A549 (cell line): ENCODE results near the gene OR2AK2. TPM values are rescaled to one million over a fixed set of nuclear protein-coding genes. Genes with fewer than 3 reads are reported as not detected.

ENCODE experiments used
- ATAC-seq, 2 experiments: fragments of 200-7000 bp in 1 of 2; fragments of >200 bp in 1 of 2; cut with Nextera tagmentation in 1 of 2; cut with Tn5 transposase in 1 of 2; 3 replicates each; pipeline versions ENCODE4 v1.8.0 to v1.9.1; 2018 to 2020; ENCODE audit warnings: mild to moderate bottlenecking in 1 of 2, moderate library complexity in 1 of 2
- CTCF ChIA-PET: fragments of 300-600 bp; sonication (Branson Sonifier 250); formaldehyde crosslinking; extraction: SDS; loops from one replicate; lab custom pipeline; 2021; ENCODE audit warnings: antibody characterized with exemption, inconsistent platforms; lab: Yijun Ruan, JAX
- POLR2A ChIA-PET: fragments of 350-600 bp; formaldehyde crosslinking; extraction: SDS; loops from one replicate; lab custom pipeline; 2021; ENCODE audit warnings: antibody characterized with exemption, inconsistent platforms; lab: Yijun Ruan, JAX
- DNase-seq, 2 experiments: peaks; one replicate each; pipeline versions ENCODE4 v3.0.0 to v3.0.0-alpha.2; 2011 to 2016; ENCODE audit warnings: low read depth in 1 of 2, low spot score in 1 of 2
- FAIRE-seq: peaks from 2 replicates; lab custom pipeline; 2011; peaks lifted over from hg19 to GRCh38; lab: Jason Lieb, UNC
- H3K27ac ChIP-seq, 2 experiments: fragments of >200 bp; sonication (Bioruptor Twin); formaldehyde crosslinking; 3 replicates each; pipeline ENCODE4 v1.5.1; 2016 to 2017
- H3K4me1 ChIP-seq: fragments of >200 bp; sonication (Bioruptor Twin); formaldehyde crosslinking; 3 replicates; pipeline ENCODE4 v1.6.1; 2016
- H3K4me2 ChIP-seq: fragments of >200 bp; sonication (Bioruptor Twin); formaldehyde crosslinking; 3 replicates; pipeline ENCODE4 v1.6.1; 2016
- H3K4me3 ChIP-seq: fragments of >200 bp; sonication (Bioruptor Twin); formaldehyde crosslinking; 3 replicates; pipeline ENCODE4 v1.5.1; 2016
- H3K9me3 ChIP-seq: fragments of >200 bp; sonication (Bioruptor Twin); formaldehyde crosslinking; 3 replicates; pipeline ENCODE4 v1.6.1; 2016
- CBX8 ChIP-seq: fragments of 200-600 bp; sonication (generic); IDR thresholded peaks from 2 replicates; pipeline ENCODE4 v1.6.1; 2016
- CHD2 ChIP-seq: fragments of 150-350 bp; IDR thresholded peaks from 2 replicates; pipeline ENCODE4 v1.6.1; 2014; ENCODE audit warnings: low read length; ENCODE audit not compliant: partially characterized antibody
- EHMT2 ChIP-seq: fragments of 200-600 bp; sonication (generic); IDR thresholded peaks from 2 replicates; pipeline ENCODE4 v1.6.1; 2016; ENCODE audit warnings: antibody characterized with exemption, low read depth, mild to moderate bottlenecking, moderate library complexity
- EP300 ChIP-seq, 2 experiments: fragments of >200 bp; sonication (Bioruptor Twin); formaldehyde crosslinking; IDR thresholded peaks; 2 replicates in 1 of 2; 3 replicates in 1 of 2; pipeline ENCODE4 v1.6.1; 2016 to 2017
- ESRRA ChIP-seq: fragments of 150-350 bp; IDR thresholded peaks from 2 replicates; pipeline ENCODE4 v1.6.1; 2014; ENCODE audit warnings: mild to moderate bottlenecking, low read length, borderline replicate concordance
- FOSL2 ChIP-seq, 2 experiments: fragments of 450-650 bp in 1 of 2; fragments of >200 bp in 1 of 2; sonication (Bioruptor Twin) in 1 of 2; formaldehyde crosslinking; IDR thresholded peaks; 2 replicates each; pipeline versions ENCODE4 v1.5.0 to v1.6.1; 2016 to 2020; ENCODE audit warnings: mild to moderate bottlenecking in 1 of 2, moderate library complexity in 1 of 2
- FOXS1 ChIP-seq: fragments of 250-450 bp; sonication (Bioruptor Pico); IDR thresholded peaks from 2 replicates; pipeline ENCODE4 v1.5.0; 2020; ENCODE audit warnings: mild to moderate bottlenecking, moderate library complexity
- HOXA7 ChIP-seq: fragments of 250-450 bp; sonication (Bioruptor Pico); IDR thresholded peaks from 2 replicates; pipeline ENCODE4 v1.5.0; 2020; ENCODE audit warnings: mild to moderate bottlenecking, moderate library complexity
- HOXB13 ChIP-seq: fragments of 250-450 bp; sonication (Bioruptor Pico); IDR thresholded peaks from 2 replicates; pipeline ENCODE4 v1.5.0; 2020; ENCODE audit warnings: low read depth, mild to moderate bottlenecking, moderate library complexity
- MAFK ChIP-seq: fragments of 450-650 bp; IDR thresholded peaks from 2 replicates; pipeline ENCODE4 v1.6.1; 2014; ENCODE audit not compliant: partially characterized antibody
- POLR2AphosphoS2 ChIP-seq: conservative IDR thresholded peaks from 2 replicates; pipeline ENCODE4 v1.6.1; 2012; ENCODE audit warnings: low read length, improper control_type of control experiment, inconsistent platforms
- SREBF2 ChIP-seq: fragments of 450-650 bp; IDR thresholded peaks from 2 replicates; pipeline ENCODE4 v1.6.1; 2014; ENCODE audit warnings: mild to moderate bottlenecking, moderate library complexity
- ZNF302 ChIP-seq: fragments of 250-450 bp; sonication (Bioruptor Pico); IDR thresholded peaks from 2 replicates; pipeline ENCODE4 v1.9.0; 2021; ENCODE audit warnings: inconsistent platforms, mild to moderate bottlenecking, moderate library complexity
- ZSCAN20 ChIP-seq: fragments of 250-450 bp; sonication (Bioruptor Pico); IDR thresholded peaks from 2 replicates; pipeline ENCODE4 v1.8.0; 2022; ENCODE audit warnings: mild to moderate bottlenecking, moderate library complexity
- WGBS: methylation state at CpG from one replicate; pipeline ENCODE4 v1.1.6; 2017; ENCODE audit errors: missing lambda C conversion rate; 5-methylcytosine and 5-hydroxymethylcytosine counted together
- polyA plus RNA-seq, 4 experiments: library from polyadenylated mRNA; depleted of rRNA in 3 of 4; stranded (reverse); fragments of >200 nt; fragmentation: RNase III in 1 of 4; extraction: RNeasy Plus Mini Kit Qiagen cat#74134 plus additional on column Dnase treatment in 1 of 4; gene quantifications; 2 replicates in 3 of 4; 3 replicates in 1 of 4; pipeline ENCODE4 v1.2.3, GENCODE V29; 2011 to 2017
- TF ChIP-seq, protein P1 (sequence below): fragments of 150-350 bp; IDR thresholded peaks from 2 replicates; pipeline ENCODE4 v1.6.1; 2014; ENCODE audit warnings: low read depth, mild to moderate bottlenecking, low read length
- TF ChIP-seq, protein P2 (sequence below): fragments of >200 bp; sonication (Bioruptor Twin); formaldehyde crosslinking; IDR thresholded peaks from 3 replicates; pipeline ENCODE4 v1.5.1; 2016
- TF ChIP-seq, protein P3 (sequence below): IDR thresholded peaks from 2 replicates; pipeline ENCODE4 v1.6.1; 2012
- TF ChIP-seq, protein P4 (sequence below): fragments of >200 bp; sonication (Bioruptor Twin); formaldehyde crosslinking; IDR thresholded peaks from 3 replicates; pipeline ENCODE4 v1.6.1; 2016
- TF ChIP-seq, protein P5 (sequence below): IDR thresholded peaks from 2 replicates; pipeline ENCODE4 v1.6.1; 2012

OR2AK2 gene
- polyA plus RNA-seq, 2 of the 4 experiments (the other 2 are of a cell fraction): not detected

DNA sequence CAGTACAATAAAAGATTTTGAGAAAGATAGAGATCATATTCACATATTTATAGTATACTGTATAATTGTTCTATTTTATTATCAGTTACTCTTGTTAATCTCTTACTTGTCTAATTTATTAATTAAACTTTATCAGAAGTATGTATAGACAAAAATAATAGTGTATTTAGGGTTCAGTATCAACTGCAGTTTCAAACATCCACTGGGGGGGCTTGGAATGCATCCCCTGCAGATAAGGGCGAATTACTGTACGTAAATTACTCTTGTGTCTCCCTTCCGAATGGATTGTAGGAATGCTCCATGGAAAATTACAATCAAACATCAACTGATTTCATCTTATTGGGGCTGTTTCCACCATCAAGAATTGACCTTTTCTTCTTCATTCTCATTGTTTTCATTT lies 16.5 kb upstream of the OR2AK2 start, which contains the start of gene OR2L8 (continued):
- TF ChIP-seq, protein P1, sequence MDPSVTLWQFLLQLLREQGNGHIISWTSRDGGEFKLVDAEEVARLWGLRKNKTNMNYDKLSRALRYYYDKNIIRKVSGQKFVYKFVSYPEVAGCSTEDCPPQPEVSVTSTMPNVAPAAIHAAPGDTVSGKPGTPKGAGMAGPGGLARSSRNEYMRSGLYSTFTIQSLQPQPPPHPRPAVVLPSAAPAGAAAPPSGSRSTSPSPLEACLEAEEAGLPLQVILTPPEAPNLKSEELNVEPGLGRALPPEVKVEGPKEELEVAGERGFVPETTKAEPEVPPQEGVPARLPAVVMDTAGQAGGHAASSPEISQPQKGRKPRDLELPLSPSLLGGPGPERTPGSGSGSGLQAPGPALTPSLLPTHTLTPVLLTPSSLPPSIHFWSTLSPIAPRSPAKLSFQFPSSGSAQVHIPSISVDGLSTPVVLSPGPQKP: no peak
- no peak for TF ChIP-seq EHMT2

DNA sequence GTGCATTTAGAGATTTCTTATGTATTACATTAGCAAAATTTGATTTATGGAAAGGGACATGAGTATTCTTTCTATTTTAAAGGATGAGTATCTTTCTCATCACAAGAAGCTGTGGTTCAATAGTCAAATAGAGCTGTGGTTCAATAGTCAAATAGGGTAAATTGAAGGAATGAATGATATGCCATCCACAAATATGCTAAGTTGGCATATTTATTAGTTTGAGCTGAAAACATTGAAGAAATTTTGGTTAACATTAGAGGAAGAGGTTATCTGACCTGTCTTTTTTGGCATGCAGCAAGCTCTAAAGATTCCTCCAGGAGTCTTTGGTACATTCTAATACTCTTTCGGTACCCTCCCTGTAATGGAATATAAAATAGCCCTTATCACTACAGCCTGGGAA lies 11.6 kb upstream of the OR2AK2 start:
- CTCF ChIA-PET: no interaction called here
- no peak overlapping the region for H3K4me3 ChIP-seq
- no peaks in the 10 kb centered on the region; the same call in 2 of the 3 replicates for H3K9me3 ChIP-seq
- TF ChIP-seq, protein P2, sequence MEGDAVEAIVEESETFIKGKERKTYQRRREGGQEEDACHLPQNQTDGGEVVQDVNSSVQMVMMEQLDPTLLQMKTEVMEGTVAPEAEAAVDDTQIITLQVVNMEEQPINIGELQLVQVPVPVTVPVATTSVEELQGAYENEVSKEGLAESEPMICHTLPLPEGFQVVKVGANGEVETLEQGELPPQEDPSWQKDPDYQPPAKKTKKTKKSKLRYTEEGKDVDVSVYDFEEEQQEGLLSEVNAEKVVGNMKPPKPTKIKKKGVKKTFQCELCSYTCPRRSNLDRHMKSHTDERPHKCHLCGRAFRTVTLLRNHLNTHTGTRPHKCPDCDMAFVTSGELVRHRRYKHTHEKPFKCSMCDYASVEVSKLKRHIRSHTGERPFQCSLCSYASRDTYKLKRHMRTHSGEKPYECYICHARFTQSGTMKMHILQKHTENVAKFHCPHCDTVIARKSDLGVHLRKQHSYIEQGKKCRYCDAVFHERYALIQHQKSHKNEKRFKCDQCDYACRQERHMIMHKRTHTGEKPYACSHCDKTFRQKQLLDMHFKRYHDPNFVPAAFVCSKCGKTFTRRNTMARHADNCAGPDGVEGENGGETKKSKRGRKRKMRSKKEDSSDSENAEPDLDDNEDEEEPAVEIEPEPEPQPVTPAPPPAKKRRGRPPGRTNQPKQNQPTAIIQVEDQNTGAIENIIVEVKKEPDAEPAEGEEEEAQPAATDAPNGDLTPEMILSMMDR: no peak
- no peak for TF ChIP-seq HOXA7 (CRISPR knock-in tag)
- TF ChIP-seq, protein P3, sequence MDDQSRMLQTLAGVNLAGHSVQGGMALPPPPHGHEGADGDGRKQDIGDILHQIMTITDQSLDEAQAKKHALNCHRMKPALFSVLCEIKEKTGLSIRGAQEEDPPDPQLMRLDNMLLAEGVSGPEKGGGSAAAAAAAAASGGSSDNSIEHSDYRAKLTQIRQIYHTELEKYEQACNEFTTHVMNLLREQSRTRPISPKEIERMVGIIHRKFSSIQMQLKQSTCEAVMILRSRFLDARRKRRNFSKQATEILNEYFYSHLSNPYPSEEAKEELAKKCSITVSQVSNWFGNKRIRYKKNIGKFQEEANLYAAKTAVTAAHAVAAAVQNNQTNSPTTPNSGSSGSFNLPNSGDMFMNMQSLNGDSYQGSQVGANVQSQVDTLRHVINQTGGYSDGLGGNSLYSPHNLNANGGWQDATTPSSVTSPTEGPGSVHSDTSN: no peak
- TF ChIP-seq MAFK: peak; percentile 88
- no peak for TF ChIP-seq HOXB13 (CRISPR knock-in tag)
- no peak overlapping the region for H3K27ac ChIP-seq
- WGBS: 18% methylated on average over 1 of the region's 1 CpG
- no peak overlapping the region for H3K4me2 ChIP-seq
- ATAC-seq (no peak), FAIRE-seq (no peak), DNase-seq (no peak)
- POLR2A ChIA-PET: no interaction called here
- H3K4me1 ChIP-seq: no peaks in the 10 kb centered on the region

DNA sequence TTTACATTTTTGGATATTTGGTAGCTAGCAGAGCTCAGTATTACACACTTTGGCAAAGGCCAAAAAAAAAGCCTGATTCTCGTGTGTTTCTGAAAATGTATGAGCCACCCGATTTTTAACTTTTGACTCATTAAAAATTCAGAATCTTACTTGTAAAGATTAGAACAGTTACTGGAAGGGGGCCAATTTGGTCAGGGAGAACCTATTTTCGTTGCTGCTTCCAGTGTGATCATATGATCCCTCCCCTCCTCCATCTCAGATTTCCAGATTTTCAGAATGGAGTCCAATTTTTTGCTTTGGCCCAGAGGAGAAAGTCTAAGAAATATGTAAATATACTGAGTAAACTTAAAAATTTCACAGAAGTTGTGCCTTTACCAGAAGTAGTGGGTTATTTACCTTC lies 3.2 kb upstream of the OR2AK2 start:
- Histone ChIP-seq H3K4me1 (no peaks in the 10 kb centered on the region), H3K9me3 (0 out of 3 replicates have a peak, but pooled peaks cover 3% of the 10 kb centered on the region), H3K4me3 (no peak overlapping the region), H3K4me2 (no peak overlapping the region), H3K27ac (no peak overlapping the region)
- POLR2A ChIA-PET: no interaction called here
- DNase-seq (no peak), ATAC-seq (no peak), FAIRE-seq (no peak)
- TF ChIP-seq, protein P4, sequence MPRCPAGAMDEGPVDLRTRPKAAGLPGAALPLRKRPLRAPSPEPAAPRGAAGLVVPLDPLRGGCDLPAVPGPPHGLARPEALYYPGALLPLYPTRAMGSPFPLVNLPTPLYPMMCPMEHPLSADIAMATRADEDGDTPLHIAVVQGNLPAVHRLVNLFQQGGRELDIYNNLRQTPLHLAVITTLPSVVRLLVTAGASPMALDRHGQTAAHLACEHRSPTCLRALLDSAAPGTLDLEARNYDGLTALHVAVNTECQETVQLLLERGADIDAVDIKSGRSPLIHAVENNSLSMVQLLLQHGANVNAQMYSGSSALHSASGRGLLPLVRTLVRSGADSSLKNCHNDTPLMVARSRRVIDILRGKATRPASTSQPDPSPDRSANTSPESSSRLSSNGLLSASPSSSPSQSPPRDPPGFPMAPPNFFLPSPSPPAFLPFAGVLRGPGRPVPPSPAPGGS: no peak
- TF ChIP-seq POLR2AphosphoS2 (no peak), ESRRA (no peak), SREBF2 (no peak), ZSCAN20 (CRISPR knock-in tag) (no peak), CHD2 (no peak), FOXS1 (CRISPR knock-in tag) (no peak), EP300 (IDR thresholded peaks at IDR 0.05) (no peak), FOSL2 (IDR thresholded peaks at IDR 0.05) (no peak), FOSL2 (CRISPR knock-in tag; IDR thresholded peaks at IDR 0.05) (no peak), CBX8 (no peak), ZNF302 (no peak)
- TF ChIP-seq, protein P5, sequence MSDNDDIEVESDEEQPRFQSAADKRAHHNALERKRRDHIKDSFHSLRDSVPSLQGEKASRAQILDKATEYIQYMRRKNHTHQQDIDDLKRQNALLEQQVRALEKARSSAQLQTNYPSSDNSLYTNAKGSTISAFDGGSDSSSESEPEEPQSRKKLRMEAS: no peak
- 0% methylated on average over 3 of the region's 3 CpGs for WGBS
- CTCF ChIA-PET: no interaction called here
